ENCODE measurements around the gene GLB1L3.
"Not testable (repeated sequence)": the region's sequence is repeated elsewhere in the genome, so short reads cannot be mapped to it uniquely, and the experiment has no call there.

GLB1L3 gene

GRCh38 chr11:134278356-134278755 lies 2.2 kb downstream of the GLB1L3 start:
- Histone ChIP-seq H3K36me3 (ENCODE audit: control insufficient read depth, insufficient read depth, low read length) (no peaks in the 10 kb centered on the region), H3K27me3 (replicated peaks; ENCODE audit: control insufficient read depth, insufficient read depth, low read length) (no peaks in the 10 kb centered on the region; the same call in 1 of the 2 replicates), H3K4me3 (replicated peaks; ENCODE audit: low read depth, low read length) (no peak overlapping the region)
- TF ChIP-seq, protein P1, sequence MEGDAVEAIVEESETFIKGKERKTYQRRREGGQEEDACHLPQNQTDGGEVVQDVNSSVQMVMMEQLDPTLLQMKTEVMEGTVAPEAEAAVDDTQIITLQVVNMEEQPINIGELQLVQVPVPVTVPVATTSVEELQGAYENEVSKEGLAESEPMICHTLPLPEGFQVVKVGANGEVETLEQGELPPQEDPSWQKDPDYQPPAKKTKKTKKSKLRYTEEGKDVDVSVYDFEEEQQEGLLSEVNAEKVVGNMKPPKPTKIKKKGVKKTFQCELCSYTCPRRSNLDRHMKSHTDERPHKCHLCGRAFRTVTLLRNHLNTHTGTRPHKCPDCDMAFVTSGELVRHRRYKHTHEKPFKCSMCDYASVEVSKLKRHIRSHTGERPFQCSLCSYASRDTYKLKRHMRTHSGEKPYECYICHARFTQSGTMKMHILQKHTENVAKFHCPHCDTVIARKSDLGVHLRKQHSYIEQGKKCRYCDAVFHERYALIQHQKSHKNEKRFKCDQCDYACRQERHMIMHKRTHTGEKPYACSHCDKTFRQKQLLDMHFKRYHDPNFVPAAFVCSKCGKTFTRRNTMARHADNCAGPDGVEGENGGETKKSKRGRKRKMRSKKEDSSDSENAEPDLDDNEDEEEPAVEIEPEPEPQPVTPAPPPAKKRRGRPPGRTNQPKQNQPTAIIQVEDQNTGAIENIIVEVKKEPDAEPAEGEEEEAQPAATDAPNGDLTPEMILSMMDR (IDR thresholded peaks at IDR 0.05; ENCODE audit: insufficient read depth, low read length, poor library complexity, severe bottlenecking): no peak
- no peak for DNase-seq (ENCODE audit: extremely low read depth, insufficient read length)

DNA sequence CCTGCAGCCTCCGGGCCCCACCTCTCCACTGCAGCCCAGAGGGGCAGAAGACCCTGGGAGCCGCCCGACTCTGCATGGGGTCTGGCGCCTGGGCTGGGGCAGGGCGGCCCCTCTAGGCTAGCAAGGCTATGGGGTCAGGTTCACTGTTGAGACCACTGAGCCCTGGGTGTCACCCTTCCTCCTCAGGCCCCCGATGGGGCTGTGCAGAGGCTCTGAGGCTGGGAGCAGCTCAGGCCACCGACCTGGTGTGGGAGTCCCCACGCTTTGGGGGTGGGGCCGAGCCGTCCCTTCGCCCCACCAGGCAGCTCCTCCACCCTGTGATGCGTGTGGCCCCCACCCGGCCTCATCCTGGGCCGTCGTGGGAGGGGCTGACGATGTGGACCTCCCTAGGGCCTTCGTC lies 5.5 kb downstream of the GLB1L3 start:
- H3K27me3 ChIP-seq (replicated peaks; ENCODE audit: control insufficient read depth, insufficient read depth, low read length); DNase-seq (ENCODE audit: extremely low read depth, insufficient read length); H3K36me3 ChIP-seq (ENCODE audit: control insufficient read depth, insufficient read depth, low read length); H3K4me3 ChIP-seq (replicated peaks; ENCODE audit: low read depth, low read length): not testable (repeated sequence)

GRCh38 chr11:134282121-134283045 lies 6.2 kb downstream of the GLB1L3 start:
- TF ChIP-seq, protein P1 (IDR thresholded peaks at IDR 0.05; ENCODE audit: insufficient read depth, low read length, poor library complexity, severe bottlenecking): no peak
- no peak for DNase-seq (ENCODE audit: extremely low read depth, insufficient read length)
- H3K4me3 ChIP-seq (replicated peaks; ENCODE audit: low read depth, low read length): no peak overlapping the region
- H3K36me3 ChIP-seq (ENCODE audit: control insufficient read depth, insufficient read depth, low read length): no peaks in the 10 kb centered on the region
- no peaks in the 10 kb centered on the region; the same call in 1 of the 2 replicates for H3K27me3 ChIP-seq (replicated peaks; ENCODE audit: control insufficient read depth, insufficient read depth, low read length)

GRCh38 chr11:134283461-134284230 lies 7.5 kb downstream of the GLB1L3 start:
- H3K4me3 ChIP-seq (replicated peaks; ENCODE audit: low read depth, low read length): no peak overlapping the region
- H3K27me3 ChIP-seq (replicated peaks; ENCODE audit: control insufficient read depth, insufficient read depth, low read length): no peaks in the 10 kb centered on the region
- TF ChIP-seq, protein P1 (IDR thresholded peaks at IDR 0.05; ENCODE audit: insufficient read depth, low read length, poor library complexity, severe bottlenecking): no peak
- no peak for DNase-seq (ENCODE audit: extremely low read depth, insufficient read length)
- no peaks in the 10 kb centered on the region for H3K36me3 ChIP-seq (ENCODE audit: control insufficient read depth, insufficient read depth, low read length)

DNA sequence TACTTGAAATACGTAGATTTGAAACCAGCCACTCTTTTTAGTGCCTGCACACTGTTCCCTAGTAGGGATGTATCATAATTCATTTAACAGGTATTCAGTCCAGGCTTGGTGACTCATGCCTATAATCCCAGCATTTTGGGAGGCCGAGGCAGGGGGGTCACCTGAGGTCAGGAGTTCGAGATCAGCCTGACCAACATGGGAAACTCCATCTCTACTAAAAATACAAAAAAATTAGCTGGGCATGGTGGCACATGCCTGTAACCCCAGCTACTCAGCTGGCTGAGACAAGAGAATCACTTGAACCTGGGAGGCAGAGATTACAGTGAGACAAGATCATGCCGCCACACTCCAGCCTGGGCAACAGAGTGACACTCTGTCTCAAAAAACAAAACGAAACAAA lies 8.2 kb downstream of the GLB1L3 start:
- not testable (repeated sequence) for H3K27me3 ChIP-seq (replicated peaks; ENCODE audit: control insufficient read depth, insufficient read depth, low read length); H3K36me3 ChIP-seq (ENCODE audit: control insufficient read depth, insufficient read depth, low read length); DNase-seq (ENCODE audit: extremely low read depth, insufficient read length); H3K4me3 ChIP-seq (replicated peaks; ENCODE audit: low read depth, low read length)

GRCh38 chr11:134287561-134287960 lies 11.4 kb downstream of the GLB1L3 start:
- TF ChIP-seq, protein P1 (IDR thresholded peaks at IDR 0.05; ENCODE audit: insufficient read depth, low read length, poor library complexity, severe bottlenecking): no peak
- no peak for DNase-seq (ENCODE audit: extremely low read depth, insufficient read length)
- Histone ChIP-seq H3K27me3 (replicated peaks; ENCODE audit: control insufficient read depth, insufficient read depth, low read length) (no peaks in the 10 kb centered on the region; the same call in none of the 2 replicates), H3K4me3 (replicated peaks; ENCODE audit: low read depth, low read length) (no peak overlapping the region), H3K36me3 (ENCODE audit: control insufficient read depth, insufficient read depth, low read length) (no peaks in the 10 kb centered on the region)

All from GM06990 (cell line).